GM11168 (cell line): ENCODE measurements around the gene TTYH2.

Experiments
- in situ Hi-C: fragments of 300-500 bp; cut with MboI; formaldehyde crosslinking; loops from one replicate; pipeline ENCODE4 v1.12.0; 2022; ENCODE audit warnings: low sequenced_read_pairs; ENCODE audit not compliant: unreplicated experiment

Gene TTYH2

GRCh38 chr17:74231928-74232907 lies 18.8 kb downstream of the TTYH2 start:
- in situ Hi-C loops = no loop called here

GRCh38 chr17:74233937-74234336 lies 20.6 kb downstream of the TTYH2 start:
- in situ Hi-C loops = no loop called here

- in situ Hi-C loops = no loop called here
Observed at GRCh38 chr17:74234486-74234885, 21.1 kb downstream of the TTYH2 start.

- in situ Hi-C loops = no loop called here
Observed at GRCh38 chr17:74235040-74235581, 21.7 kb downstream of the TTYH2 start.

DNA sequence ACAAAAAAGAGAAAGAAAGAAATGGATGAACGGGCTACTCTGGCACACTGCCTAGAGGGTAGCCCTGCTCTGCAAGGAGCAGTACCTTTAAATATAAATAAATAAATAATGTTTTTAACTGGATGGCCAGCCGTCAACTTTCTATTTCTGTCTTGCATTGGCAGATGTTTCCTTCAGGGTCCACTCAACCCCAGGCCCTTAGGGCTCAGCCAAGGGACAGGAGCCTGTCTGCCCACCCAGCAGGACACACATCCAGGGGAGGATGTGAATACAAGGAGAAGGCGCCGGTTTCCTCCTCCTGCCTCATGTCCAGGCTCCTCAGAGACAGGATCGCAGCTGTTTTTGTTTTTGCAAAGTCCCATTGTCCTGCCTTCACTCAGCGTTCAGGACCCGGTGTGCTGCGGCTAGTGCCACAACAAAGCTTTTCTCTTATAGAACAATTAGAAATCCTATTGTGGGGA lies 22.6 kb downstream of the TTYH2 start:
- in situ Hi-C loops = no loop called here

DNA sequence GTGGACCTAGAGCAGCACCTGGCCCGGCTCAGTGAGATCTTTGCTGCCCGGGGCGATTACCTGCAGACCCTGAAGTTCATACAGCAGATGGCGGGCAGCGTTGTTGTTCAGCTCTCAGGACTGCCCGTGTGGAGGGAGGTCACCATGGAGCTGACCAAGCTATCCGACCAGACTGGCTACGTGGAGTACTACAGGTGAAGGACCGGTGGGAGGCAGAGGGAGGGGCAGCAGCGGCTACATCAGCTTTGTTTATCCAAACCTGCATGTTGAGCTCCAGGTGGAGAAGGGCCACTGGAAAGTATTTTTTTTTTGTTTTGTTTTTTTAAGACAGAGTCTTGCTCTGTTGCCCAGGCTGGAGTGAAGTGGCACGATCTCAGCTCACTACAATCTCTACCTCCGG lies 23.9 kb downstream of the TTYH2 start:
- in situ Hi-C loops = no loop called here

- in situ Hi-C loops = no loop called here
Observed at GRCh38 chr17:74239172-74239571, 25.8 kb downstream of the TTYH2 start.

GRCh38 chr17:74240618-74241205 lies 27.3 kb downstream of the TTYH2 start:
- in situ Hi-C loops = no loop called here

DNA sequence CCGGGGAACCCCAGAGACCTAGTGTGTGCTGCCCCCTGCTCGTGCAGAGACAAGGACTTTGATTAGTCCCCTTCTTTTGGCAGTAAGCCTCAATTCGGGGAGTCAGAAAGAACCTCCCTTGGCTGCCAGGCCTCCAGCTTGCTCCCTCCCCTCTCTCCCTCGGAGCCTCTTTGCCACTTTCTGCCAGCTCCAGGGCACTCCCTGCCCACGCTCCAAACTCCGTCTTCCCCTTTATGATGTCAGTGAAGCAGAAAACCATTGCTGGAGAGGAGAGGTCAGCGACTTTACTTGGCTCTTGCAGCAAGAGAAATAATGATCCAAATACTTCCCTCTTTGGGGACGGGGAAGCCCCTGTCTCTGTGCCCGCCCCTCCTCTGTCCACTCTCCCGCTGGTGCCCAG lies 28.1 kb downstream of the TTYH2 start:
- in situ Hi-C loops = no loop called here

GRCh38 chr17:74241847-74242246 lies 28.5 kb downstream of the TTYH2 start:
- in situ Hi-C loops = no loop called here

- in situ Hi-C loops = no loop called here
Observed at GRCh38 chr17:74243013-74243755, 29.8 kb downstream of the TTYH2 start.

DNA sequence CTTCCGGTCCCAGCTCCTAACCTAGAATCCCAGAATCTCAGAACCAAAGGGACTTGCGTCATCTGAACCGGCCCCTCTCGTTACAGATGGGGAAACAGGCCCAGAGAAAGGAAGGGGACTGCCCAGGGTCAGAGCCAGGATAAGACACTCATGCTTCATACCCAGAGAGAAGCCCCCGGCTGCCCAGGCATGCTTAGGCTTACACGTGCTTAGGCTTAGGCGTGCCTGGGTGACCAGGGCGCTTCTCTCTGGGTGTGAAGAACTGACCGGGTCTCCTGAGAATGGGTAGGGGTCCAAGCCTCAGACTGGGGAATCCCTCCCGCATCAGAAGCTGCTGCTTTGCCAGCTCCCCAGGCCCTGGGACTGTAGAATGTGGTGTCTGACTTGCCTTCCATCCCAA lies 30.8 kb downstream of the TTYH2 start:
- in situ Hi-C loops = no loop called here

GRCh38 chr17:74244548-74244947 lies 31.2 kb downstream of the TTYH2 start:
- in situ Hi-C loops = no loop called here

GRCh38 chr17:74245145-74245831 lies 31.9 kb downstream of the TTYH2 start:
- in situ Hi-C loops = no loop called here

DNA sequence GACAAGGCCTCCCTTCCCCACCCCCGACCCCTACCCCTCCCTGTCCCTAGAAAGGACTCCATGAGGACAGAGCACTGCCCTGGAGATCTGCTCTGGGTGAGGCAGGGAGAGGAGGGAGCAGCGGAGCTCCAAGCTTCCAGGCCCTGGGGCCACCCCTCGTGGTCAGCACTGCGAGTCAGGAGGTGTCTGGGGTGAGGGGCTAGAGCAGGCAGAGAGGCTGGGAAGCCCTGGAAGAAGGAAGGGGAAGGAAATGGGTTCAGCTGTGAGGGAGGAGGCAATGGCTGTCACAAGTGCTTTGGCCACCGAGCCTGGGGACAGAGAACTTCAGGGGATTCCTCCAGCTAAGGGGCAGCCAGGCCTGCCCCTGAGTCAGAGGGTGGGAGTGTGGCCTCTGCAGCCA lies 32.5 kb downstream of the TTYH2 start:
- in situ Hi-C loops = no loop called here

- in situ Hi-C loops = no loop called here
Observed at GRCh38 chr17:74249590-74250270, 36.4 kb downstream of the TTYH2 start.

DNA sequence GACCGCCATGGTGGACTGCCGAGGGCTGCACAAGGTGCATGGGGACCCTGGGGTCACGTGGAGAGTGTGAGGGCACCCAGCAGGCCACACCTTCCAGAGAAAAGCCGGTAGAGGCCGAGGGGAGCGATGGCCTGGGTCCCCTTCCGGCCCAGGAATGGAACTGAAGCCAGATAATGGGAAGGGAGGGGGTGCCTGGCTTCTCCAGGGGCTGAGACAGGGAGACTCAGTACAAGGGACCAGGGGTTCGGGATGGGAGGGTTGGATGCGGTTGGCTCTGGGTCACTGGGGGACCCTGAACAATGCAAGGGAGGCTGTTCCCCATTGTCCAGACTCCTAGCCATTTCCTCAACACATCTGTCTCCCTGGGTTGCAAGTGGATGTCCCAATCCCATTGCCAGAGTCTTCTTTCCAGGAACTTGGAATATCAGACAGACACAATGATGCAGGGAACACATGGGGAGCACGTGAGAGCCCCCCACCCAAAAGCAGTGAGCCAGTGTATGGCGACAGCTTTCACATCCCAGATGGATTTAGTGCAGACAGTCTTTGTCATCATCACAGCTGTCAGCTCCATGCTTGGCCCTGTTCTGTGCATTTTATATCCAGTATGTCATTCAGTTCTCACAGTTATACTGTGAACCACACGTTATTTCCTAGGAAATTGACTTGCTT lies 37.1 kb downstream of the TTYH2 start:
- in situ Hi-C loops = no loop called here

GRCh38 chr17:74251051-74251450 lies 37.7 kb downstream of the TTYH2 start:
- in situ Hi-C loops = no loop called here

GRCh38 chr17:74251569-74251968 lies 38.2 kb downstream of the TTYH2 start:
- in situ Hi-C loops = no loop called here
